Liver (tissue), 9 donors: ENCODE measurements around the gene SMIM27. TPM values are rescaled to one million over a fixed set of nuclear protein-coding genes. Genes with fewer than 3 reads are reported as not detected.

Experiments used
- DNase-seq: peaks from one replicate; pipeline ENCODE4 v3.0.0-alpha.2; 2017; ENCODE audit warnings: low spot score
- H3K27ac ChIP-seq, 2 donors: one replicate each; pipeline ENCODE4 v1.7.0; 2013; ENCODE audit warnings: inconsistent platforms in 2 of 2, low read length in 2 of 2, control low read depth in 1 of 2, low read depth in 1 of 2, mild to moderate bottlenecking in 1 of 2
- H3K27me3 ChIP-seq, 4 donors: one replicate each; pipeline versions ENCODE4 v1.6.1 to v1.7.0; 2013; ENCODE audit warnings: low read length in 3 of 4, inconsistent platforms in 1 of 4, mild to moderate bottlenecking in 1 of 4, moderate library complexity in 1 of 4; ENCODE audit not compliant: control insufficient read depth in 4 of 4, insufficient read depth in 4 of 4
- H3K36me3 ChIP-seq, 4 donors: one replicate each; pipeline versions ENCODE4 v1.6.1 to v1.7.0; 2013; ENCODE audit warnings: low read length in 3 of 4, mild to moderate bottlenecking in 3 of 4, low read depth in 1 of 4, moderate library complexity in 1 of 4; ENCODE audit not compliant: control insufficient read depth in 4 of 4, insufficient read depth in 3 of 4
- H3K4me1 ChIP-seq, 4 donors: one replicate each; pipeline versions ENCODE4 v1.6.1 to v1.7.0; 2013; ENCODE audit warnings: low read length in 3 of 4, mild to moderate bottlenecking in 3 of 4, moderate library complexity in 1 of 4; ENCODE audit not compliant: control insufficient read depth in 4 of 4, insufficient read depth in 4 of 4
- H3K4me3 ChIP-seq, 3 donors: one replicate each; pipeline versions ENCODE4 v1.6.1 to v1.7.0; 2013; ENCODE audit warnings: low read length in 3 of 3, control low read depth in 1 of 3, low read depth in 1 of 3, mild to moderate bottlenecking in 1 of 3
- H3K9ac ChIP-seq, 2 donors: one replicate each; pipeline ENCODE4 v1.7.0; 2013; ENCODE audit warnings: low read length in 2 of 2, mild to moderate bottlenecking in 2 of 2, moderate library complexity in 2 of 2, control low read depth in 1 of 2, low read depth in 1 of 2
- H3K9me3 ChIP-seq, 4 donors: one replicate each; pipeline versions ENCODE4 v1.6.1 to v1.7.0; 2013; ENCODE audit warnings: low read length in 3 of 4; ENCODE audit not compliant: control insufficient read depth in 4 of 4
- EGR1 ChIP-seq, 2 donors: IDR thresholded peaks; 2 replicates each; pipeline ENCODE4 v1.6.1; 2016 to 2018; ENCODE audit warnings: antibody characterized with exemption in 2 of 2, low read depth in 2 of 2
- FOXA1 ChIP-seq: IDR thresholded peaks from 2 replicates; pipeline ENCODE4 v1.6.1; 2016; ENCODE audit warnings: antibody characterized with exemption
- FOXA2 ChIP-seq: IDR thresholded peaks from 2 replicates; pipeline ENCODE4 v1.6.1; 2016; ENCODE audit warnings: antibody characterized with exemption
- GABPA ChIP-seq, 2 donors: IDR thresholded peaks in 1 of 2; conservative IDR thresholded peaks in 1 of 2; 2 replicates each; pipeline ENCODE4 v1.6.1; 2016; ENCODE audit warnings: antibody characterized with exemption in 2 of 2, mild to moderate bottlenecking in 1 of 2, moderate library complexity in 1 of 2
- HNF4A ChIP-seq, 2 donors: conservative IDR thresholded peaks; 2 replicates each; pipeline ENCODE4 v1.6.1; 2016; ENCODE audit warnings: antibody characterized with exemption in 2 of 2, mild to moderate bottlenecking in 2 of 2
- HNF4G ChIP-seq: IDR thresholded peaks from 2 replicates; pipeline ENCODE4 v1.6.1; 2016; ENCODE audit warnings: antibody characterized with exemption
- JUND ChIP-seq, 2 donors: IDR thresholded peaks; 2 replicates each; pipeline ENCODE4 v1.6.1; 2016; ENCODE audit warnings: antibody characterized with exemption in 2 of 2
- NR2F2 ChIP-seq: IDR thresholded peaks from 2 replicates; pipeline ENCODE4 v1.6.1; 2016; ENCODE audit warnings: antibody characterized with exemption
- RAD21 ChIP-seq, 2 donors: IDR thresholded peaks; 2 replicates each; pipeline ENCODE4 v1.6.1; 2016; ENCODE audit warnings: antibody characterized with exemption in 2 of 2, mild to moderate bottlenecking in 2 of 2
- RXRA ChIP-seq, 2 donors: IDR thresholded peaks; 2 replicates each; pipeline ENCODE4 v1.6.1; 2017 to 2018; ENCODE audit warnings: antibody characterized with exemption in 2 of 2, mild to moderate bottlenecking in 1 of 2
- SP1 ChIP-seq: IDR thresholded peaks from 2 replicates; pipeline ENCODE4 v1.6.1; 2018; ENCODE audit warnings: antibody characterized with exemption, mild to moderate bottlenecking
- TAF1 ChIP-seq: conservative IDR thresholded peaks from 2 replicates; pipeline ENCODE4 v1.6.1; 2016; ENCODE audit warnings: antibody characterized with exemption, mild to moderate bottlenecking
- WGBS: extraction: QIAGEN DNeasy Blood & Tissue Kit; methylation state at CpG from one replicate; pipeline ENCODE4 v1.1.7; 2013; 5-methylcytosine and 5-hydroxymethylcytosine counted together
- polyA plus RNA-seq, 2 donors: library from polyadenylated mRNA; stranded (reverse) in 1 of 2; unstranded in 1 of 2; fragments of 200-250 nt in 1 of 2; fragments of >200 nt in 1 of 2; fragmentation: Nextera tagmentation in 1 of 2; extraction: Ambion mirVana in 1 of 2; gene quantifications; one replicate each; pipeline versions ENCODE4 v1.2.1 to v1.2.3, GENCODE V29; 2013 to 2015
- total RNA-seq, 2 donors: library from RNA; depleted of rRNA; stranded (reverse); fragments of >200 nt; gene quantifications; one replicate each; pipeline ENCODE4 v1.2.3, GENCODE V29; 2014
- TF ChIP-seq, protein P1 (sequence below): IDR thresholded peaks from 2 replicates; pipeline ENCODE4 v1.6.1; 2016; ENCODE audit warnings: antibody characterized with exemption, mild to moderate bottlenecking
- TF ChIP-seq, protein P2 (sequence below): IDR thresholded peaks from 2 replicates; pipeline ENCODE4 v1.6.1; 2016; ENCODE audit warnings: antibody characterized with exemption
- TF ChIP-seq, protein P3 (sequence below): IDR thresholded peaks from 2 replicates; pipeline ENCODE4 v1.6.1; 2016; ENCODE audit warnings: antibody characterized with exemption
- TF ChIP-seq, protein P4 (sequence below): fragments of 150-350 bp; IDR thresholded peaks from 2 replicates; pipeline ENCODE4 v1.5.1; 2017; ENCODE audit warnings: improper control_type of control experiment, low read depth, low read length; ENCODE audit not compliant: missing input control
- TF ChIP-seq, protein P5 (sequence below): IDR thresholded peaks from 2 replicates; pipeline ENCODE4 v1.6.1; 2016; ENCODE audit warnings: antibody characterized with exemption
- donor health status: healthy.
- donor health status: healthy.
- donor health status: healthy.
- donor health status: healthy.
- donor health status: healthy.

SMIM27 gene
- total and polyA plus RNA-seq, 4 donors = 1.0 to 17.0 (median 4.4) TPM

DNA sequence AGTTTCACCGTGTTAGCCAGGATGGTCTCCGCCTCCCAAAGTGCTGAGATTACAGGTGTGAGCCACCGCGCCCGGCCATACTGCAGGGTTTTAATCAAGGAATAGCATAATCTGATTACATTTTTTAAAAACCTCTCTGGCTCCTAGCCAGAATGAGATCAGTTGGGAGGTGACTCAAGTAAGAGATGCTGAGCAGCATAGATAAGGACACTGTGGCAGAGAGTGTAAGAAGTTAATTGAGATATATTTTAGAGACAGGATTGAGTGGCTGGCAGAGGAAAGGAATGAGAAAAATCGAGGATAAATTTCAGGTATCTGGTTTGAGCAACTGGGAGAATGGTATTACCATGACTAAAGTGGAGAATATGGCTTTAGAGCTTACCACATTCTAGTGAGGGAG lies 18.8 kb upstream of the SMIM27 start (continued):
- TF ChIP-seq, protein P1, sequence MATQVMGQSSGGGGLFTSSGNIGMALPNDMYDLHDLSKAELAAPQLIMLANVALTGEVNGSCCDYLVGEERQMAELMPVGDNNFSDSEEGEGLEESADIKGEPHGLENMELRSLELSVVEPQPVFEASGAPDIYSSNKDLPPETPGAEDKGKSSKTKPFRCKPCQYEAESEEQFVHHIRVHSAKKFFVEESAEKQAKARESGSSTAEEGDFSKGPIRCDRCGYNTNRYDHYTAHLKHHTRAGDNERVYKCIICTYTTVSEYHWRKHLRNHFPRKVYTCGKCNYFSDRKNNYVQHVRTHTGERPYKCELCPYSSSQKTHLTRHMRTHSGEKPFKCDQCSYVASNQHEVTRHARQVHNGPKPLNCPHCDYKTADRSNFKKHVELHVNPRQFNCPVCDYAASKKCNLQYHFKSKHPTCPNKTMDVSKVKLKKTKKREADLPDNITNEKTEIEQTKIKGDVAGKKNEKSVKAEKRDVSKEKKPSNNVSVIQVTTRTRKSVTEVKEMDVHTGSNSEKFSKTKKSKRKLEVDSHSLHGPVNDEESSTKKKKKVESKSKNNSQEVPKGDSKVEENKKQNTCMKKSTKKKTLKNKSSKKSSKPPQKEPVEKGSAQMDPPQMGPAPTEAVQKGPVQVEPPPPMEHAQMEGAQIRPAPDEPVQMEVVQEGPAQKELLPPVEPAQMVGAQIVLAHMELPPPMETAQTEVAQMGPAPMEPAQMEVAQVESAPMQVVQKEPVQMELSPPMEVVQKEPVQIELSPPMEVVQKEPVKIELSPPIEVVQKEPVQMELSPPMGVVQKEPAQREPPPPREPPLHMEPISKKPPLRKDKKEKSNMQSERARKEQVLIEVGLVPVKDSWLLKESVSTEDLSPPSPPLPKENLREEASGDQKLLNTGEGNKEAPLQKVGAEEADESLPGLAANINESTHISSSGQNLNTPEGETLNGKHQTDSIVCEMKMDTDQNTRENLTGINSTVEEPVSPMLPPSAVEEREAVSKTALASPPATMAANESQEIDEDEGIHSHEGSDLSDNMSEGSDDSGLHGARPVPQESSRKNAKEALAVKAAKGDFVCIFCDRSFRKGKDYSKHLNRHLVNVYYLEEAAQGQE = no peak
- TF ChIP-seq FOXA2 (no peak), HNF4A (conservative IDR thresholded peaks at IDR 0.05) (no peak)

- Histone ChIP-seq H3K27ac (no peak overlapping the region), H3K9me3 (no peaks in the 10 kb centered on the region), H3K36me3 (no peaks in the 10 kb centered on the region), H3K4me3 (no peak overlapping the region), H3K9ac (no peak overlapping the region), H3K27me3 (no peaks in the 10 kb centered on the region), H3K4me1 (no peaks in the 10 kb centered on the region)
- WGBS = 98% methylated on average over 4 of the region's 4 CpGs
- DNase-seq = no peak
- no peak for TF ChIP-seq RAD21 (IDR thresholded peaks at IDR 0.05)
- TF ChIP-seq HNF4A (conservative IDR thresholded peaks at IDR 0.05) = no peak
- TF ChIP-seq TAF1 = no peak
- no peak for TF ChIP-seq NR2F2
- TF ChIP-seq, protein P2, sequence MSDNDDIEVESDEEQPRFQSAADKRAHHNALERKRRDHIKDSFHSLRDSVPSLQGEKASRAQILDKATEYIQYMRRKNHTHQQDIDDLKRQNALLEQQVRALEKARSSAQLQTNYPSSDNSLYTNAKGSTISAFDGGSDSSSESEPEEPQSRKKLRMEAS = no peak
- TF ChIP-seq RXRA (IDR thresholded peaks at IDR 0.05) = no peak
- no peak for TF ChIP-seq HNF4G
These were observed 18.3 kb upstream of the SMIM27 start for GRCh38 chr9:32533816-32534215.

GRCh38 chr9:32543047-32543446 lies 9.1 kb upstream of the SMIM27 start:
- Histone ChIP-seq H3K36me3 (peaks cover 2 to 28% (median 21%) of the 10 kb centered on the region in 4 donors), H3K4me1 (no peaks in the 10 kb centered on the region), H3K27me3 (no peaks in the 10 kb centered on the region), H3K9me3 (no peaks in the 10 kb centered on the region), H3K27ac (no peak overlapping the region), H3K4me3 (no peak overlapping the region), H3K9ac (no peak overlapping the region)
- 93% methylated on average over 4 of the region's 4 CpGs for WGBS
- no peak for DNase-seq
- TF ChIP-seq SP1 (no peak), FOXA2 (no peak), RXRA (IDR thresholded peaks at IDR 0.05) (no peak), HNF4G (no peak), HNF4A (conservative IDR thresholded peaks at IDR 0.05) (no peak), RAD21 (IDR thresholded peaks at IDR 0.05) (no peak), JUND (IDR thresholded peaks at IDR 0.05) (no peak), TAF1 (no peak), GABPA (IDR thresholded peaks at IDR 0.05 in 1 of 2, conservative IDR thresholded peaks at IDR 0.05 in 1 of 2) (no peak), EGR1 (IDR thresholded peaks at IDR 0.05; ENCODE audit: low read depth in 2 of 2) (no peak), FOXA1 (no peak), NR2F2 (no peak)
- TF ChIP-seq, protein P3, sequence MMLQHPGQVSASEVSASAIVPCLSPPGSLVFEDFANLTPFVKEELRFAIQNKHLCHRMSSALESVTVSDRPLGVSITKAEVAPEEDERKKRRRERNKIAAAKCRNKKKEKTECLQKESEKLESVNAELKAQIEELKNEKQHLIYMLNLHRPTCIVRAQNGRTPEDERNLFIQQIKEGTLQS = no peak
- TF ChIP-seq, protein P2 = no peak
- TF ChIP-seq, protein P4, sequence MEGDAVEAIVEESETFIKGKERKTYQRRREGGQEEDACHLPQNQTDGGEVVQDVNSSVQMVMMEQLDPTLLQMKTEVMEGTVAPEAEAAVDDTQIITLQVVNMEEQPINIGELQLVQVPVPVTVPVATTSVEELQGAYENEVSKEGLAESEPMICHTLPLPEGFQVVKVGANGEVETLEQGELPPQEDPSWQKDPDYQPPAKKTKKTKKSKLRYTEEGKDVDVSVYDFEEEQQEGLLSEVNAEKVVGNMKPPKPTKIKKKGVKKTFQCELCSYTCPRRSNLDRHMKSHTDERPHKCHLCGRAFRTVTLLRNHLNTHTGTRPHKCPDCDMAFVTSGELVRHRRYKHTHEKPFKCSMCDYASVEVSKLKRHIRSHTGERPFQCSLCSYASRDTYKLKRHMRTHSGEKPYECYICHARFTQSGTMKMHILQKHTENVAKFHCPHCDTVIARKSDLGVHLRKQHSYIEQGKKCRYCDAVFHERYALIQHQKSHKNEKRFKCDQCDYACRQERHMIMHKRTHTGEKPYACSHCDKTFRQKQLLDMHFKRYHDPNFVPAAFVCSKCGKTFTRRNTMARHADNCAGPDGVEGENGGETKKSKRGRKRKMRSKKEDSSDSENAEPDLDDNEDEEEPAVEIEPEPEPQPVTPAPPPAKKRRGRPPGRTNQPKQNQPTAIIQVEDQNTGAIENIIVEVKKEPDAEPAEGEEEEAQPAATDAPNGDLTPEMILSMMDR = no peak
- TF ChIP-seq, protein P1 = no peak
- TF ChIP-seq, protein P5, sequence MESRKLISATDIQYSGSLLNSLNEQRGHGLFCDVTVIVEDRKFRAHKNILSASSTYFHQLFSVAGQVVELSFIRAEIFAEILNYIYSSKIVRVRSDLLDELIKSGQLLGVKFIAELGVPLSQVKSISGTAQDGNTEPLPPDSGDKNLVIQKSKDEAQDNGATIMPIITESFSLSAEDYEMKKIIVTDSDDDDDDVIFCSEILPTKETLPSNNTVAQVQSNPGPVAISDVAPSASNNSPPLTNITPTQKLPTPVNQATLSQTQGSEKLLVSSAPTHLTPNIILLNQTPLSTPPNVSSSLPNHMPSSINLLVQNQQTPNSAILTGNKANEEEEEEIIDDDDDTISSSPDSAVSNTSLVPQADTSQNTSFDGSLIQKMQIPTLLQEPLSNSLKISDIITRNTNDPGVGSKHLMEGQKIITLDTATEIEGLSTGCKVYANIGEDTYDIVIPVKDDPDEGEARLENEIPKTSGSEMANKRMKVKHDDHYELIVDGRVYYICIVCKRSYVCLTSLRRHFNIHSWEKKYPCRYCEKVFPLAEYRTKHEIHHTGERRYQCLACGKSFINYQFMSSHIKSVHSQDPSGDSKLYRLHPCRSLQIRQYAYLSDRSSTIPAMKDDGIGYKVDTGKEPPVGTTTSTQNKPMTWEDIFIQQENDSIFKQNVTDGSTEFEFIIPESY = no peak
